ENCODE data around the gene LYPD1.
A peak's percentile ranks its signal among the peaks of the same experiment; 100 is the strongest.

LYPD1 gene

GRCh38 chr2:132656266-132656975 lies 13.6 kb downstream of the LYPD1 start:
- DNase-seq (ENCODE audit: low spot score): no peak
- no peak overlapping the region for H3K27ac ChIP-seq
- TF ChIP-seq, protein P1, sequence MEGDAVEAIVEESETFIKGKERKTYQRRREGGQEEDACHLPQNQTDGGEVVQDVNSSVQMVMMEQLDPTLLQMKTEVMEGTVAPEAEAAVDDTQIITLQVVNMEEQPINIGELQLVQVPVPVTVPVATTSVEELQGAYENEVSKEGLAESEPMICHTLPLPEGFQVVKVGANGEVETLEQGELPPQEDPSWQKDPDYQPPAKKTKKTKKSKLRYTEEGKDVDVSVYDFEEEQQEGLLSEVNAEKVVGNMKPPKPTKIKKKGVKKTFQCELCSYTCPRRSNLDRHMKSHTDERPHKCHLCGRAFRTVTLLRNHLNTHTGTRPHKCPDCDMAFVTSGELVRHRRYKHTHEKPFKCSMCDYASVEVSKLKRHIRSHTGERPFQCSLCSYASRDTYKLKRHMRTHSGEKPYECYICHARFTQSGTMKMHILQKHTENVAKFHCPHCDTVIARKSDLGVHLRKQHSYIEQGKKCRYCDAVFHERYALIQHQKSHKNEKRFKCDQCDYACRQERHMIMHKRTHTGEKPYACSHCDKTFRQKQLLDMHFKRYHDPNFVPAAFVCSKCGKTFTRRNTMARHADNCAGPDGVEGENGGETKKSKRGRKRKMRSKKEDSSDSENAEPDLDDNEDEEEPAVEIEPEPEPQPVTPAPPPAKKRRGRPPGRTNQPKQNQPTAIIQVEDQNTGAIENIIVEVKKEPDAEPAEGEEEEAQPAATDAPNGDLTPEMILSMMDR (conservative IDR thresholded peaks at IDR 0.05; ENCODE audit: low read depth): no peak
- ChIA-PET POLR2A (ENCODE audit: low non-redundant PET) (no interaction called here), CTCF (no interaction called here)

DNA sequence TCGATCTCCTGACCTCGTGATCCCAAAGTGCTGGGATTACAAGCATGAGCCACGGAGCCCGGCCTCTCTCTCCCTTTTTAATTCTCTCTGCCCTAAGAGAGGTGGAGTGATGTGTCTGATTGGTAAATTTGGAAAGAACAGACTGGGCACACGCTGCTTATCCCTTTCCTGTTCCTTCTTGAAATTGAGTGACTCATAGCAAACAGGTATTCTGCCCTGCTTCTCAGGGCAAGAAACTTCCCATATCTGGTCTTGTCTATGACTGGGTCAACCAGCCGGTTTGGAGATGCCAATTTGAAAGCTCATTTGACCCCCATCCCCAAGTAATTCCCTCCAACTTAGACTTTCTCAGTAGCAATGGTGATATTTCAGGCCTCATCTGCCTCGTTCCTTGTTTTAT lies 15.0 kb downstream of the LYPD1 start:
- peak; percentile 46 for DNase-seq (ENCODE audit: low spot score)
- CTCF ChIA-PET: no interaction called here
- POLR2A ChIA-PET (ENCODE audit: low non-redundant PET): no interaction called here

DNA sequence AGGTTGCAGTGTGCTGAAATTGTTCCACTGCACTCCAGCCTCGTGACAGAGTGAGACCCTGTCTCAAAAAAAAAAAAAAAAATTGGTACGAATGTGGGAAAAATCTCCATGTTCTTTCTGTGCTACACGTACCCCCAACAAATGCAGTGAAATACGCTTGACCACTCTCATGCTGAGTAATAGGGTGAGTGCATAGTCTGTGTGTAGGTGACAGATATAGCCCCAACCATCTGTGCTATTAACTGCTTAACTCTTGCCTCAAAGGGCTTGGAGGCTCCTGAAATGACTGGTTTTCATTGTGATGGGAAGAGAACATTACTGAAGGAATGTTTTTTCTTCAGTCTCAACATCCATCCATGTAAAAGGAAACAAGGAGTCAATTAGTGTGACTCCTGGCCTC lies 15.7 kb downstream of the LYPD1 start:
- H3K27ac ChIP-seq: no peak overlapping the region
- CTCF ChIA-PET: no interaction called here
- DNase-seq (ENCODE audit: low spot score): no peak
- TF ChIP-seq, protein P1 (conservative IDR thresholded peaks at IDR 0.05; ENCODE audit: low read depth): no peak
- POLR2A ChIA-PET (ENCODE audit: low non-redundant PET): no interaction called here

More for the DNA sequence above, 15.0 kb downstream of the LYPD1 start:
- H3K27ac ChIP-seq: no peak overlapping the region
- TF ChIP-seq, protein P1 (conservative IDR thresholded peaks at IDR 0.05; ENCODE audit: low read depth): no peak

GRCh38 chr2:132652474-132652873 lies 17.5 kb downstream of the LYPD1 start:
- CTCF ChIA-PET: interaction anchor here (0.5 to 0.6 kb wide), 2 partner anchors 17 to 1220 kb away, joined by 3 to 5 read pairs; no protein-coding TSS in a partner anchor
- H3K27ac ChIP-seq: no peak overlapping the region

GRCh38 chr2:132651115-132652045 lies 18.6 kb downstream of the LYPD1 start:
- ChIA-PET CTCF (interaction anchor here (0.5 to 1.4 kb wide), 10 partner anchors 18 to 1269 kb away, joined by 3 to 5 read pairs (median 3); no protein-coding TSS in a partner anchor), POLR2A (ENCODE audit: low non-redundant PET) (no interaction called here)
- H3K27ac ChIP-seq: no peak overlapping the region
- TF ChIP-seq, protein P1 (conservative IDR thresholded peaks at IDR 0.05; ENCODE audit: low read depth): peak; percentile 45
- DNase-seq (ENCODE audit: low spot score): peak; percentile 52

More at GRCh38 chr2:132652474-132652873, 17.5 kb downstream of the LYPD1 start:
- no peak for DNase-seq (ENCODE audit: low spot score)
- POLR2A ChIA-PET (ENCODE audit: low non-redundant PET): no interaction called here
- TF ChIP-seq, protein P1 (conservative IDR thresholded peaks at IDR 0.05; ENCODE audit: low read depth): no peak

GRCh38 chr2:132646540-132647108 lies 23.4 kb downstream of the LYPD1 start:
- POLR2A ChIA-PET (ENCODE audit: low non-redundant PET): no interaction called here
- TF ChIP-seq, protein P1 (conservative IDR thresholded peaks at IDR 0.05; ENCODE audit: low read depth): no peak
- CTCF ChIA-PET: interaction anchor here (0.8 kb wide), 1 partner anchor 99 kb away, joined by 3 read pairs; no protein-coding TSS in a partner anchor
- DNase-seq (ENCODE audit: low spot score): no peak
- H3K27ac ChIP-seq: no peak overlapping the region
